Osteoblast (primary cell): Measurements from ENCODE around the gene CYB5A. TPM values are rescaled to one million over a fixed set of nuclear protein-coding genes. Genes with fewer than 3 reads are reported as not detected.

Source experiments
- DNase-seq: peaks from one replicate; pipeline ENCODE4 v3.0.0; 2011; ENCODE audit warnings: low spot score, mixed read lengths; ENCODE audit not compliant: insufficient read length; ENCODE audit errors: missing footprints
- H2AFZ ChIP-seq: 2 replicates; pipeline ENCODE4 v1.6.0; 2011; ENCODE audit warnings: mild to moderate bottlenecking, low read length
- H3K27ac ChIP-seq: 2 replicates; pipeline ENCODE4 v1.5.1; 2011; ENCODE audit warnings: mild to moderate bottlenecking, low read depth, low read length, moderate library complexity
- H3K27me3 ChIP-seq: 2 replicates; pipeline ENCODE4 v1.6.0; 2012; ENCODE audit warnings: mild to moderate bottlenecking, control low read depth, inconsistent platforms, low read length, moderate library complexity; ENCODE audit not compliant: insufficient read depth
- H3K36me3 ChIP-seq: 2 replicates; pipeline ENCODE4 v1.5.1; 2011; ENCODE audit warnings: mild to moderate bottlenecking, low read length, control low read depth, moderate library complexity; ENCODE audit not compliant: insufficient read depth
- H3K4me1 ChIP-seq: 2 replicates; pipeline ENCODE4 v1.5.1; 2011; ENCODE audit warnings: mild to moderate bottlenecking, low read length, control low read depth, moderate library complexity; ENCODE audit not compliant: insufficient read depth
- H3K4me2 ChIP-seq: 2 replicates; pipeline ENCODE4 v1.6.0; 2011; ENCODE audit warnings: mild to moderate bottlenecking, low read length; ENCODE audit not compliant: insufficient read depth
- H3K4me3 ChIP-seq: fragments of 200-600 bp; sonication (generic); 3 replicates; pipeline ENCODE4 v1.5.1; 2012; ENCODE audit warnings: mild to moderate bottlenecking, low read length, inconsistent platforms; ENCODE audit not compliant: insufficient read depth
- H3K79me2 ChIP-seq: 2 replicates; pipeline ENCODE4 v1.6.0; 2012; ENCODE audit warnings: mild to moderate bottlenecking, low read length, control low read depth, inconsistent platforms; ENCODE audit not compliant: insufficient read depth
- H3K9me3 ChIP-seq: 2 replicates; pipeline ENCODE4 v1.5.1; 2011; ENCODE audit warnings: low read depth, low read length, control low read depth
- H4K20me1 ChIP-seq: 2 replicates; pipeline ENCODE4 v1.6.0; 2012; ENCODE audit warnings: mild to moderate bottlenecking, low read length, control low read depth; ENCODE audit not compliant: insufficient read depth
- total RNA-seq: library from RNA; depleted of rRNA; stranded (reverse); fragments of >200 nt; gene quantifications from 2 replicates; pipeline ENCODE4 v1.2.3, GENCODE V29; 2012
- TF ChIP-seq, protein P1 (sequence below): IDR thresholded peaks from 2 replicates; pipeline ENCODE4 v1.5.1; 2011; ENCODE audit warnings: mild to moderate bottlenecking, low read depth, low read length, moderate library complexity; ENCODE audit errors: extremely low read depth

Gene CYB5A
- total RNA-seq, 1 donor: 55.4 TPM

DNA sequence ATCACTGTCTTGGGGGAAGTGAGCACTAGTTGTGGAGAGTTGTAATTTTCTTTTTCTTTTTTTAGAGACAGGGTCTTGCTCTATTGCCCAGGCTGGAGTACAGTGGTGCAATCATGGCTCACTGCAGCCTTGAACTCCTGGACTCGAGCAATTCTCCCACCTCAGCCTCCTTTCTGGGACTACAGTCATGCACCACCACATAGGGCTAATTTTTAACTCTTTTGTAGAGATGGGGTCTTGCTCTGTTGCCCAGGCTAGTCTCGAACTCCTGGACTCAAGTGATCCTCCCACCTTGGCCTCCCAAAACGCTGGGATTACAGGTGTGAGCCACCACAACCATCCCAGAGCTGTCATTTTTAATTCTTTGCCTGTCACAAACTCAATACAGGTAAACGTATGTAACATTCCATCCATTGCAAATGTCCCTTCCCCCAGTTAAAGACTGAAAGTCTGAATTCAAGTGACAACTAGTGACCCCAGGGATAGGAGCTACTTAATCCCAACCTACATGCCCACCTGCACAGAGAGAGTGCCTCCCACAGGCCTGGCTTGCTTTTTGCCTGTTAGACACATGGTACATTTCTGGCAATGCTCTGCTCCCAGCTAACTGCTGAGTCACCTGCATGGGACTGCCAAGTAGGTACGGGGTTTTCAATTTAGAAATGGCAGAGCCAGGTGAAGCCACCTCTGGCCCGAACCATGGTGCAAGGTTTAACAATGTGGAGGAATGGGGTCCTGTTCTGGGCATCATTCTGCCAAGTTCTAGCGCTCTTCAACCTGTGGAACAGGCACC lies 60.6 kb downstream of the CYB5A start:
- Histone ChIP-seq H3K9me3 (no peaks in the 10 kb centered on the region), H3K79me2 (no peaks in the 10 kb centered on the region), H3K4me2 (no peak overlapping the region), H3K27me3 (no peaks in the 10 kb centered on the region), H4K20me1 (no peaks in the 10 kb centered on the region), H3K27ac (no peak overlapping the region), H3K36me3 (no peaks in the 10 kb centered on the region), H3K4me3 (no peak overlapping the region), H3K4me1 (peaks cover 14% of the 10 kb centered on the region), H2AFZ (no peak overlapping the region)
- TF ChIP-seq, protein P1, sequence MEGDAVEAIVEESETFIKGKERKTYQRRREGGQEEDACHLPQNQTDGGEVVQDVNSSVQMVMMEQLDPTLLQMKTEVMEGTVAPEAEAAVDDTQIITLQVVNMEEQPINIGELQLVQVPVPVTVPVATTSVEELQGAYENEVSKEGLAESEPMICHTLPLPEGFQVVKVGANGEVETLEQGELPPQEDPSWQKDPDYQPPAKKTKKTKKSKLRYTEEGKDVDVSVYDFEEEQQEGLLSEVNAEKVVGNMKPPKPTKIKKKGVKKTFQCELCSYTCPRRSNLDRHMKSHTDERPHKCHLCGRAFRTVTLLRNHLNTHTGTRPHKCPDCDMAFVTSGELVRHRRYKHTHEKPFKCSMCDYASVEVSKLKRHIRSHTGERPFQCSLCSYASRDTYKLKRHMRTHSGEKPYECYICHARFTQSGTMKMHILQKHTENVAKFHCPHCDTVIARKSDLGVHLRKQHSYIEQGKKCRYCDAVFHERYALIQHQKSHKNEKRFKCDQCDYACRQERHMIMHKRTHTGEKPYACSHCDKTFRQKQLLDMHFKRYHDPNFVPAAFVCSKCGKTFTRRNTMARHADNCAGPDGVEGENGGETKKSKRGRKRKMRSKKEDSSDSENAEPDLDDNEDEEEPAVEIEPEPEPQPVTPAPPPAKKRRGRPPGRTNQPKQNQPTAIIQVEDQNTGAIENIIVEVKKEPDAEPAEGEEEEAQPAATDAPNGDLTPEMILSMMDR: no peak
- DNase-seq: no peak

DNA sequence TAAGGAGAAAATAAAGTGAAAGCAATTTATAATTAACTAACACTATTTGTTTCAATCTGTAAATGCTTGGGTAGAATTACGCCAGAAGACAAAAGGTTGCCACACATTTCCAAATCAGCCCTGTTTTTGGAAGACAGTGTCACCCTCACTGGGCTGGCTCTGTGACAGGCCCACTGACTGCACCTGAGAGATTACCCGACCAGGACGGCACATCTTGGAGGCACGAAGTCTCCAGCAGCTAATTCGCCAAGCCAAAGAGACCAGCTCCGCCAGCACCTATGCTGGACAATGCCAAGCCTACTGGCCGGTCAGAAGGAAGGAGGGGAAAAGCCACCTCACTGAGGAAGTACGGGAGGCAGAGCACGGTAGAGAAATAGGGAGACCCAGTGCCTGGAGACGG lies 61.9 kb downstream of the CYB5A start:
- H3K79me2 ChIP-seq: no peaks in the 10 kb centered on the region
- H3K4me3 ChIP-seq: no peak overlapping the region
- TF ChIP-seq, protein P1: no peak
- no peaks in the 10 kb centered on the region for H3K9me3 ChIP-seq
- no peaks in the 10 kb centered on the region for H3K27me3 ChIP-seq
- H3K36me3 ChIP-seq: no peaks in the 10 kb centered on the region
- H3K4me1 ChIP-seq: peaks cover 12% of the 10 kb centered on the region
- no peak overlapping the region for H3K27ac ChIP-seq
- no peaks in the 10 kb centered on the region for H4K20me1 ChIP-seq
- no peak overlapping the region for H2AFZ ChIP-seq
- no peak overlapping the region for H3K4me2 ChIP-seq
- no peak for DNase-seq

DNA sequence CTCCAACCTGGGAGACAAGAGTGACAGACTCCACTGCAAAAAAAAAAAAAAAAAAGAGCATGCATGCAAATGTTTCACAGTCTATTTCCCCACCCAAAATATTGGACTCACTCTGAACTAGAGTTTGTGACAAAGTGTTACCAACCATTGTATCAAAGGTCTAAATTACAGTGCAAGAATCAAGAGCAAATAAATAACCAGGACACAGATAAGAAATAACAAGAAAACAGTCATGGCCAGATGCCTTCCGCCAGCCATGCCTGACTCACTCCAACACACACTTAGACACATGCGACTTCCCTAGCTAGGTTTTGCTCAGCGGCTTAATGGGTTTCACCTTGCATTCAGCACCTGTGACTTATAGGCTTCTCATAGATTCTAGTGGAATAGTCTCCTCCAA lies 62.8 kb downstream of the CYB5A start:
- H3K4me2 ChIP-seq: no peak overlapping the region

GRCh38 chr18:74228312-74228711 lies 63.5 kb downstream of the CYB5A start:
- Histone ChIP-seq H3K4me2 (no peak overlapping the region), H3K36me3 (no peaks in the 10 kb centered on the region), H3K4me1 (no peaks in the 10 kb centered on the region), H3K79me2 (no peaks in the 10 kb centered on the region), H3K4me3 (no peak overlapping the region), H2AFZ (no peak overlapping the region), H3K27ac (no peak overlapping the region), H3K27me3 (no peaks in the 10 kb centered on the region), H3K9me3 (no peaks in the 10 kb centered on the region), H4K20me1 (no peaks in the 10 kb centered on the region)
- TF ChIP-seq, protein P1: no peak
- no peak for DNase-seq

More for the DNA sequence above, 62.8 kb downstream of the CYB5A start:
- no peaks in the 10 kb centered on the region for H3K36me3 ChIP-seq
- peaks cover 3% of the 10 kb centered on the region for H3K4me1 ChIP-seq
- DNase-seq: no peak
- H3K4me3 ChIP-seq: no peak overlapping the region
- TF ChIP-seq, protein P1: no peak
- no peaks in the 10 kb centered on the region for H3K9me3 ChIP-seq
- H3K27me3 ChIP-seq: no peaks in the 10 kb centered on the region
- no peaks in the 10 kb centered on the region for H3K79me2 ChIP-seq
- no peak overlapping the region for H3K27ac ChIP-seq
- no peak overlapping the region for H2AFZ ChIP-seq
- no peaks in the 10 kb centered on the region for H4K20me1 ChIP-seq
